Measurements from ENCODE around the gene DYRK1A.

The DYRK1A gene

DNA sequence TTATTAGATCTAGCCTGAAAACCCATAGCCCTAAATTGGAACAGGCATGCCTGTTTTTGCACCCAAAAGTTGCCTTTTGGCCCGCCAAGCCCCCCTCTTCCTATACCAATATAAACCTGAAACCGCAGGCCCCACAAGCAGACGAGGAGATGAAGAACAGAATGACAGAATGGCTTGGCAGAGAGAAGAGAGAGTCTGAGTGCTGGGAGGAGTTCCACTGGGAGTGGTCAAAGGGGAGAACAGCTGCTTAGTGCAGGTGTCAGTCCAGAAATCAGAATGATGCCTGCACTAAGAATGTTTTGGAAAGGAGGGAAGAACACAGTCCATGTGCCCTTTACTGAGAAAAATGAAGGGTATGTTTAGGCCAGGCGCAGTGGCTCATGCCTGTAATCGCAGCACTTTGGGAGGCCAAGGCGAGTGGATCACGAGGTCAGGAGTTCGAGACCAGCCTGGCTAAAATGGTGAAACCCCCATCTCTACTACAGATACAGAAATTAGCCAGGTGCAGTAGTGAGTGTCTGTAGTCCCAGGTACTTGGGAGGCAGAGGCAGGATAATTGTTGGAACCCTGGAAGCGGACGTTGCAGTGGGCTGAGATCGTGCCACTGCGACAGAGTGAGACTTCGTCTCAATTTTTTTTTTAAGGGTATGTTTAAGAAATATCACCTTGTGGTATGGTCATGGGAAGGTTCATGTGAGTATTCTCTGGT lies 9.4 kb downstream of the DYRK1A start:
- Histone ChIP-seq H3K4me3 (ENCODE audit: low read length) (no peak overlapping the region), H3K27ac (ENCODE audit: low read length) (no peak overlapping the region), H3K27me3 (ENCODE audit: insufficient read depth, low read length) (no peaks in the 10 kb centered on the region), H3K9ac (ENCODE audit: low read depth, low read length) (no peak overlapping the region), H3K9me3 (ENCODE audit: insufficient read depth, low read depth, low read length) (no peaks in the 10 kb centered on the region), H3K4me1 (ENCODE audit: insufficient read depth, low read length) (peaks cover 19% of the 10 kb centered on the region; the same call in 1 of the 2 replicates), H3K36me3 (ENCODE audit: insufficient read depth, low read depth, low read length) (no peaks in the 10 kb centered on the region)

DNA sequence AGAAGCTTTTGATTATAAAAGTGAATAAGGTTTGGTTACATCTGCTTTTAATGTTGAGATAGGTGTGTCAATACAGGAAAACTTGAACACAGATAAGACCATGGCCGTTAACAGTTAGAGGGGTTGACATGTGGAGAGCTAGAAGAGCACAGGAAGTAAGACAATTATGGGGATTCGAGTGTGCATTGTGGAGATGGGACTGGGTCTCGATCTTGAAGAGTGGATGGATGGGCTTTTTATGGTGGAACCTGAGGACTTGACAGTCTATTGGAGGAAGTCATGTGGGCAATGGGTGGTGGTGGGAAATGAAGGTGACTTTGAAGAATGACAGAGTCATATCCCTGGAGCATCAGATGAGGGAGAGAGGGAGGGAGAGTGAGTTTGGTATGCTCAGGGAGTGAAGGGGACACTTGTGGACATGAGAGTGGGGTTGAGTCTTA lies 12.1 kb downstream of the DYRK1A start:
- H3K9me3 ChIP-seq (ENCODE audit: insufficient read depth, low read depth, low read length) = no peaks in the 10 kb centered on the region
- no peaks in the 10 kb centered on the region for H3K27me3 ChIP-seq (ENCODE audit: insufficient read depth, low read length)
- H3K9ac ChIP-seq (ENCODE audit: low read depth, low read length) = no peak overlapping the region
- no peak overlapping the region for H3K4me3 ChIP-seq (ENCODE audit: low read length)
- peaks cover 31% of the 10 kb centered on the region; the same call in 1 of the 2 replicates for H3K4me1 ChIP-seq (ENCODE audit: insufficient read depth, low read length)
- H3K36me3 ChIP-seq (ENCODE audit: insufficient read depth, low read depth, low read length) = no peaks in the 10 kb centered on the region
- no peak overlapping the region for H3K27ac ChIP-seq (ENCODE audit: low read length)

DNA sequence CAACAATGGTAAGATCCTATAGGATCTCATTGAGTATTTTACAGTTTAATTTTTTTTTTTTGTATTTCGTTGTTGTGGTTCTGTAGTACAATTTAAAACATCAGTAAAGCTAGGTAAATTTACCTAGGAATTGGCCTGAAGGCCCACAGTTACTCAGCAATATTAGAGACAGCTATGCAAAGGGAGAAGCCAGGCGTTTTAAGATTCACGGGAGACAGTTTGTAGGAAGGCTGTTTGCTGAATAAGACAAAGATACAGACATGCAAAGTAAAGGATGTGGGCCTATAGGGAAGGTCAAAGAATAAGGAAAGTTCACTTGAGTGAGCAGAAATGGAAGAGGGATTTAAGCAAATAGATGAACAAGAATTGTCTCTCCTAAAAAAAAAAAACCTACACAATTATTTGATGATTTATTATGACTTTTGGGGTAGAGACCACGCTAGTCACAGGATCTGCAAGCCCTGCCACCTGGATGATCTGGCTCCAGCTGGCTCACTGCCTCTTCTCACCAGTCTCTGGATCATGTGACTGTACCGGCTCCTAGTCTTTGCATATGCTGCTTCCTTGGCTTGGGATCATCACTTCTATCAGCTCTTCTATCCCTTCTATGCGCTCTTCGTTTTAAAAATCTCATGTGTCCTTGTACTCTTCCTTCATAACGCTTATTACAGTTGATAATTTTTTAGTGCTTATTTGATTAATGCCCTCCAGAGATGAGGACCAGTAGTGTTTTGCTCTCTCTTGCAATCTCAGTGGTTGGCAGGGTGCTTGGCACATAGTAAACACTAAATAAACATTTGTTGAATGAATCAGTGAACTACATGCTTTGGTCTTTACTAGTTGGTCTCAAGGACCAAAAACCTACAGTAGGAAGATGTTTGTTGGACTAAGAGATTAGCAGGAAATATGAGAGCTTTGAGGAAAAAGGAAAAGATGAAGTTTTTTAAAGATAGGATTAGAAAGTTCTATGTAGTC lies 14.1 kb downstream of the DYRK1A start:
- H3K9ac ChIP-seq (ENCODE audit: low read depth, low read length) = peak overlapping the region; percentile 5; the same call in 1 of the 2 replicates
- no peak overlapping the region for H3K27ac ChIP-seq (ENCODE audit: low read length)
- H3K4me3 ChIP-seq (ENCODE audit: low read length) = no peak overlapping the region; the same call in 1 of the 2 replicates
- no peaks in the 10 kb centered on the region for H3K27me3 ChIP-seq (ENCODE audit: insufficient read depth, low read length)
- peaks cover 31% of the 10 kb centered on the region; the same call in 1 of the 2 replicates for H3K4me1 ChIP-seq (ENCODE audit: insufficient read depth, low read length)
- no peaks in the 10 kb centered on the region for H3K9me3 ChIP-seq (ENCODE audit: insufficient read depth, low read depth, low read length)
- H3K36me3 ChIP-seq (ENCODE audit: insufficient read depth, low read depth, low read length) = no peaks in the 10 kb centered on the region

GRCh38 chr21:37381883-37382585 lies 15.5 kb downstream of the DYRK1A start:
- H3K9me3 ChIP-seq (ENCODE audit: insufficient read depth, low read depth, low read length) = no peaks in the 10 kb centered on the region
- H3K27me3 ChIP-seq (ENCODE audit: insufficient read depth, low read length) = no peaks in the 10 kb centered on the region
- H3K9ac ChIP-seq (ENCODE audit: low read depth, low read length) = no peak overlapping the region
- H3K4me3 ChIP-seq (ENCODE audit: low read length) = no peak overlapping the region
- no peaks in the 10 kb centered on the region for H3K36me3 ChIP-seq (ENCODE audit: insufficient read depth, low read depth, low read length)
- no peak overlapping the region for H3K27ac ChIP-seq (ENCODE audit: low read length)
- peaks cover 31% of the 10 kb centered on the region; the same call in 1 of the 2 replicates for H3K4me1 ChIP-seq (ENCODE audit: insufficient read depth, low read length)

- Histone ChIP-seq H3K9me3 (ENCODE audit: insufficient read depth, low read depth, low read length) (no peaks in the 10 kb centered on the region), H3K27ac (ENCODE audit: low read length) (no peak overlapping the region), H3K4me3 (ENCODE audit: low read length) (no peak overlapping the region)
Observed at GRCh38 chr21:37383086-37383485, 16.5 kb downstream of the DYRK1A start.

GRCh38 chr21:37383784-37384311 lies 17.3 kb downstream of the DYRK1A start:
- no peak overlapping the region for H3K9ac ChIP-seq (ENCODE audit: low read depth, low read length)
- no peaks in the 10 kb centered on the region for H3K36me3 ChIP-seq (ENCODE audit: insufficient read depth, low read depth, low read length)
- H3K4me1 ChIP-seq (ENCODE audit: insufficient read depth, low read length) = peaks cover 31% of the 10 kb centered on the region; the same call in 1 of the 2 replicates
- no peaks in the 10 kb centered on the region for H3K9me3 ChIP-seq (ENCODE audit: insufficient read depth, low read depth, low read length)
- H3K27ac ChIP-seq (ENCODE audit: low read length) = no peak overlapping the region
- H3K4me3 ChIP-seq (ENCODE audit: low read length) = no peak overlapping the region
- no peaks in the 10 kb centered on the region for H3K27me3 ChIP-seq (ENCODE audit: insufficient read depth, low read length)

More at GRCh38 chr21:37383086-37383485, 16.5 kb downstream of the DYRK1A start:
- Histone ChIP-seq H3K9ac (ENCODE audit: low read depth, low read length) (no peak overlapping the region), H3K36me3 (ENCODE audit: insufficient read depth, low read depth, low read length) (no peaks in the 10 kb centered on the region), H3K4me1 (ENCODE audit: insufficient read depth, low read length) (peaks cover 31% of the 10 kb centered on the region; the same call in 1 of the 2 replicates), H3K27me3 (ENCODE audit: insufficient read depth, low read length) (no peaks in the 10 kb centered on the region)

GRCh38 chr21:37384416-37384815 lies 17.8 kb downstream of the DYRK1A start:
- no peak overlapping the region for H3K4me3 ChIP-seq (ENCODE audit: low read length)
- H3K27me3 ChIP-seq (ENCODE audit: insufficient read depth, low read length) = no peaks in the 10 kb centered on the region
- H3K36me3 ChIP-seq (ENCODE audit: insufficient read depth, low read depth, low read length) = no peaks in the 10 kb centered on the region
- H3K27ac ChIP-seq (ENCODE audit: low read length) = no peak overlapping the region
- no peaks in the 10 kb centered on the region for H3K9me3 ChIP-seq (ENCODE audit: insufficient read depth, low read depth, low read length)
- H3K9ac ChIP-seq (ENCODE audit: low read depth, low read length) = no peak overlapping the region
- peaks cover 27% of the 10 kb centered on the region; the same call in 1 of the 2 replicates for H3K4me1 ChIP-seq (ENCODE audit: insufficient read depth, low read length)

DNA sequence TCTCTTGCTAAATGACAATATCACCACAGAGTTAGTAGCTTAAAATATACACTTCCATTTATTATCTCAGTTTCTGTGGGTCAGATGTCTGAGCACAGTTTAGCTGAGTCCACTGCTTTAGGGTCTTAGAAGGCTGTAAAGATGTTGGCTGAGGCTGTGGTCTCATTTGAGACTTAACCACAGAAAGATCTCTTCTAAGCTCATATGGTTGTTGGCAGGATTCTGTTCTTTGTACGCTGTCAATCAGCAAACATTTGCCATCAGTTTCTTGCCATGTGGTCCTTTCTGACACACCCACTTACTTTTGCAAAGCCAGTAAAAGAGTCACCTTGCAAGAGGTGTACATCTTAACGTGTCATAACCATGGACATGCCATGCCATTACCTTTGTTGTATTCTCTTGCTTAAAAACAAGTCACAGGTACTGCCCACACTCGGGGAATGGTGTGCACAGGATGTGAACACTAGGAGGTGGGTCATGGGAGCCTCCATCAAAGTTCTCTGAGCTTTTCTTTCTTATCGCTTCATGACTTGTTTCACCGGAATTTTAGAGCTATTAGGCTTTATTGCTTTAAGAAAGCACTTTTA lies 18.7 kb downstream of the DYRK1A start:
- H3K4me3 ChIP-seq (ENCODE audit: low read length) = no peak overlapping the region
- no peaks in the 10 kb centered on the region for H3K27me3 ChIP-seq (ENCODE audit: insufficient read depth, low read length)
- H3K27ac ChIP-seq (ENCODE audit: low read length) = no peak overlapping the region
- no peak overlapping the region for H3K9ac ChIP-seq (ENCODE audit: low read depth, low read length)
- no peaks in the 10 kb centered on the region for H3K9me3 ChIP-seq (ENCODE audit: insufficient read depth, low read depth, low read length)
- no peaks in the 10 kb centered on the region for H3K36me3 ChIP-seq (ENCODE audit: insufficient read depth, low read depth, low read length)
- peaks cover 19% of the 10 kb centered on the region; the same call in 1 of the 2 replicates for H3K4me1 ChIP-seq (ENCODE audit: insufficient read depth, low read length)

GRCh38 chr21:37386151-37386550 lies 19.6 kb downstream of the DYRK1A start:
- Histone ChIP-seq H3K4me3 (ENCODE audit: low read length) (no peak overlapping the region), H3K4me1 (ENCODE audit: insufficient read depth, low read length) (peaks cover 10% of the 10 kb centered on the region; the same call in 1 of the 2 replicates), H3K36me3 (ENCODE audit: insufficient read depth, low read depth, low read length) (no peaks in the 10 kb centered on the region), H3K9ac (ENCODE audit: low read depth, low read length) (no peak overlapping the region), H3K9me3 (ENCODE audit: insufficient read depth, low read depth, low read length) (no peaks in the 10 kb centered on the region), H3K27me3 (ENCODE audit: insufficient read depth, low read length) (no peaks in the 10 kb centered on the region), H3K27ac (ENCODE audit: low read length) (no peak overlapping the region)

- Histone ChIP-seq H3K4me3 (ENCODE audit: low read length) (no peak overlapping the region), H3K27me3 (ENCODE audit: insufficient read depth, low read length) (no peaks in the 10 kb centered on the region), H3K9ac (ENCODE audit: low read depth, low read length) (no peak overlapping the region), H3K9me3 (ENCODE audit: insufficient read depth, low read depth, low read length) (no peaks in the 10 kb centered on the region), H3K27ac (ENCODE audit: low read length) (no peak overlapping the region), H3K36me3 (ENCODE audit: insufficient read depth, low read depth, low read length) (no peaks in the 10 kb centered on the region), H3K4me1 (ENCODE audit: insufficient read depth, low read length) (no peaks in the 10 kb centered on the region)
Observed at GRCh38 chr21:37389456-37389855, 22.9 kb downstream of the DYRK1A start.

GRCh38 chr21:37391666-37392065 lies 25.1 kb downstream of the DYRK1A start:
- Histone ChIP-seq H3K36me3 (ENCODE audit: insufficient read depth, low read depth, low read length) (no peaks in the 10 kb centered on the region), H3K27me3 (ENCODE audit: insufficient read depth, low read length) (no peaks in the 10 kb centered on the region), H3K27ac (ENCODE audit: low read length) (no peak overlapping the region), H3K4me1 (ENCODE audit: insufficient read depth, low read length) (0 out of 2 replicates have a peak, but pooled peaks cover 5% of the 10 kb centered on the region), H3K4me3 (ENCODE audit: low read length) (no peak overlapping the region), H3K9me3 (ENCODE audit: insufficient read depth, low read depth, low read length) (no peaks in the 10 kb centered on the region), H3K9ac (ENCODE audit: low read depth, low read length) (no peak overlapping the region)
